ENCODE data around the gene RNF224.

RNF224 gene

GRCh38 chr9:137192448-137192780 is 34.9 kb upstream of the RNF224 start:
- H3K27me3 ChIP-seq (ENCODE audit: low read depth, low read length): no peaks in the 10 kb centered on the region
- no peak overlapping the region for H2AFZ ChIP-seq (ENCODE audit: low read depth, low read length)
- H3K9me3 ChIP-seq (ENCODE audit: insufficient read depth, low read length): no peaks in the 10 kb centered on the region
- H3K4me3 ChIP-seq (ENCODE audit: low read length): no peak overlapping the region
- H3K4me1 ChIP-seq (ENCODE audit: low read length): peaks cover 11% of the 10 kb centered on the region
- H3K79me2 ChIP-seq (ENCODE audit: low read length): peaks cover 29% of the 10 kb centered on the region
- no peak overlapping the region for H3K9ac ChIP-seq (ENCODE audit: low read length)
- H3K4me2 ChIP-seq (ENCODE audit: low read length): no peak overlapping the region
- H3K36me3 ChIP-seq (replicated peaks; ENCODE audit: low read depth, low read length): peaks cover 6% of the 10 kb centered on the region
- H4K20me1 ChIP-seq (ENCODE audit: insufficient read depth, low read length): no peaks in the 10 kb centered on the region
- no peak overlapping the region for H3K27ac ChIP-seq (ENCODE audit: low read length)
- TF ChIP-seq EZH2phosphoT487 (IDR thresholded peaks at IDR 0.05; ENCODE audit: low read depth): no peak
- TF ChIP-seq CTCF (IDR thresholded peaks at IDR 0.05; ENCODE audit: low read depth, low read length): no peak

- no peaks in the 10 kb centered on the region for H3K27me3 ChIP-seq (ENCODE audit: low read depth, low read length)
- no peak overlapping the region for H3K27ac ChIP-seq (ENCODE audit: low read length)
- H2AFZ ChIP-seq (ENCODE audit: low read depth, low read length): no peak overlapping the region
- H3K79me2 ChIP-seq (ENCODE audit: low read length): peaks cover 25% of the 10 kb centered on the region
- H3K36me3 ChIP-seq (replicated peaks; ENCODE audit: low read depth, low read length): peaks cover 6% of the 10 kb centered on the region
- H3K4me3 ChIP-seq (ENCODE audit: low read length): no peak overlapping the region
- TF ChIP-seq CTCF (IDR thresholded peaks at IDR 0.05; ENCODE audit: low read depth, low read length): no peak
- no peak for TF ChIP-seq EZH2phosphoT487 (IDR thresholded peaks at IDR 0.05; ENCODE audit: low read depth)
- peaks cover 8% of the 10 kb centered on the region for H3K4me1 ChIP-seq (ENCODE audit: low read length)
- no peak overlapping the region for H3K4me2 ChIP-seq (ENCODE audit: low read length)
- H4K20me1 ChIP-seq (ENCODE audit: insufficient read depth, low read length): no peaks in the 10 kb centered on the region
- no peaks in the 10 kb centered on the region for H3K9me3 ChIP-seq (ENCODE audit: insufficient read depth, low read length)
- no peak overlapping the region for H3K9ac ChIP-seq (ENCODE audit: low read length)
Observed at GRCh38 chr9:137192859-137193258, 34.4 kb upstream of the RNF224 start.

GRCh38 chr9:137193771-137194170 is 33.5 kb upstream of the RNF224 start:
- Histone ChIP-seq H3K4me2 (ENCODE audit: low read length) (no peak overlapping the region), H3K36me3 (replicated peaks; ENCODE audit: low read depth, low read length) (peaks cover 6% of the 10 kb centered on the region), H3K27ac (ENCODE audit: low read length) (no peak overlapping the region), H2AFZ (ENCODE audit: low read depth, low read length) (no peak overlapping the region), H3K9ac (ENCODE audit: low read length) (no peak overlapping the region), H3K27me3 (ENCODE audit: low read depth, low read length) (no peaks in the 10 kb centered on the region), H3K4me1 (ENCODE audit: low read length) (peaks cover 8% of the 10 kb centered on the region), H3K79me2 (ENCODE audit: low read length) (peaks cover 20% of the 10 kb centered on the region), H3K4me3 (ENCODE audit: low read length) (no peak overlapping the region), H3K9me3 (ENCODE audit: insufficient read depth, low read length) (no peaks in the 10 kb centered on the region), H4K20me1 (ENCODE audit: insufficient read depth, low read length) (no peaks in the 10 kb centered on the region)
- TF ChIP-seq CTCF (IDR thresholded peaks at IDR 0.05; ENCODE audit: low read depth, low read length): no peak
- TF ChIP-seq EZH2phosphoT487 (IDR thresholded peaks at IDR 0.05; ENCODE audit: low read depth): no peak

GRCh38 chr9:137194388-137194787 is 32.9 kb upstream of the RNF224 start:
- Histone ChIP-seq H3K27ac (ENCODE audit: low read length) (no peak overlapping the region), H3K36me3 (replicated peaks; ENCODE audit: low read depth, low read length) (peaks cover 6% of the 10 kb centered on the region), H4K20me1 (ENCODE audit: insufficient read depth, low read length) (no peaks in the 10 kb centered on the region), H3K4me1 (ENCODE audit: low read length) (peaks cover 9% of the 10 kb centered on the region), H3K79me2 (ENCODE audit: low read length) (peaks cover 14% of the 10 kb centered on the region), H3K9ac (ENCODE audit: low read length) (no peak overlapping the region), H3K4me2 (ENCODE audit: low read length) (no peak overlapping the region), H3K4me3 (ENCODE audit: low read length) (no peak overlapping the region), H3K9me3 (ENCODE audit: insufficient read depth, low read length) (no peaks in the 10 kb centered on the region), H2AFZ (ENCODE audit: low read depth, low read length) (no peak overlapping the region), H3K27me3 (ENCODE audit: low read depth, low read length) (no peaks in the 10 kb centered on the region)
- TF ChIP-seq EZH2phosphoT487 (IDR thresholded peaks at IDR 0.05; ENCODE audit: low read depth) (no peak), CTCF (IDR thresholded peaks at IDR 0.05; ENCODE audit: low read depth, low read length) (no peak)

All from OCI-LY3 (cell line).